Immature natural killer cell (primary cell): ENCODE data around the gene CCDC43. TPM values are rescaled to one million over a fixed set of nuclear protein-coding genes. Genes with fewer than 3 reads are reported as not detected.

Source experiments
- DNase-seq, 3 donors: peaks; one replicate each; pipeline ENCODE4 v3.0.0; 2022; ENCODE audit warnings: mixed read lengths in 1 of 3
- H3K27ac Mint-ChIP-seq, 6 donors: one replicate each; pipeline ENCODE4 v1.8.0; 2020; ENCODE audit warnings: mixed read lengths in 6 of 6, mild to moderate bottlenecking in 5 of 6, inconsistent platforms in 4 of 6, moderate library complexity in 3 of 6
- H3K27me3 Mint-ChIP-seq, 3 donors: one replicate each; pipeline ENCODE4 v1.8.0; 2020 to 2021; ENCODE audit warnings: low read depth in 3 of 3, mild to moderate bottlenecking in 3 of 3, mixed read lengths in 3 of 3, moderate library complexity in 3 of 3, inconsistent platforms in 1 of 3
- H3K36me3 Mint-ChIP-seq, 3 donors: one replicate each; pipeline ENCODE4 v1.8.0; 2020; ENCODE audit warnings: mixed read lengths in 3 of 3, inconsistent platforms in 2 of 3, mild to moderate bottlenecking in 2 of 3
- H3K4me1 Mint-ChIP-seq, 2 donors: one replicate each; pipeline ENCODE4 v1.8.0; 2020; ENCODE audit warnings: inconsistent platforms in 2 of 2, mild to moderate bottlenecking in 2 of 2, mixed read lengths in 2 of 2, moderate library complexity in 1 of 2
- H3K4me3 Mint-ChIP-seq, 5 donors: one replicate each; pipeline ENCODE4 v1.8.0; 2020; ENCODE audit warnings: mild to moderate bottlenecking in 5 of 5, mixed read lengths in 5 of 5, inconsistent platforms in 3 of 5, moderate library complexity in 3 of 5
- H3K9me3 Mint-ChIP-seq, 6 donors: one replicate each; pipeline ENCODE4 v1.8.0; 2020; ENCODE audit warnings: mild to moderate bottlenecking in 6 of 6, mixed read lengths in 6 of 6, inconsistent platforms in 4 of 6, moderate library complexity in 3 of 6
- polyA plus RNA-seq, 3 donors: library from polyadenylated mRNA; unstranded; fragments of 300-500 nt; fragmentation: Illumina TruSeq; gene quantifications; one replicate each; pipeline ENCODE4 v1.2.3, GENCODE V29; 2021

CCDC43 gene
- polyA plus RNA-seq, 3 donors from 2014 or later: 9.7 to 19.6 (median 11.4) TPM

DNA sequence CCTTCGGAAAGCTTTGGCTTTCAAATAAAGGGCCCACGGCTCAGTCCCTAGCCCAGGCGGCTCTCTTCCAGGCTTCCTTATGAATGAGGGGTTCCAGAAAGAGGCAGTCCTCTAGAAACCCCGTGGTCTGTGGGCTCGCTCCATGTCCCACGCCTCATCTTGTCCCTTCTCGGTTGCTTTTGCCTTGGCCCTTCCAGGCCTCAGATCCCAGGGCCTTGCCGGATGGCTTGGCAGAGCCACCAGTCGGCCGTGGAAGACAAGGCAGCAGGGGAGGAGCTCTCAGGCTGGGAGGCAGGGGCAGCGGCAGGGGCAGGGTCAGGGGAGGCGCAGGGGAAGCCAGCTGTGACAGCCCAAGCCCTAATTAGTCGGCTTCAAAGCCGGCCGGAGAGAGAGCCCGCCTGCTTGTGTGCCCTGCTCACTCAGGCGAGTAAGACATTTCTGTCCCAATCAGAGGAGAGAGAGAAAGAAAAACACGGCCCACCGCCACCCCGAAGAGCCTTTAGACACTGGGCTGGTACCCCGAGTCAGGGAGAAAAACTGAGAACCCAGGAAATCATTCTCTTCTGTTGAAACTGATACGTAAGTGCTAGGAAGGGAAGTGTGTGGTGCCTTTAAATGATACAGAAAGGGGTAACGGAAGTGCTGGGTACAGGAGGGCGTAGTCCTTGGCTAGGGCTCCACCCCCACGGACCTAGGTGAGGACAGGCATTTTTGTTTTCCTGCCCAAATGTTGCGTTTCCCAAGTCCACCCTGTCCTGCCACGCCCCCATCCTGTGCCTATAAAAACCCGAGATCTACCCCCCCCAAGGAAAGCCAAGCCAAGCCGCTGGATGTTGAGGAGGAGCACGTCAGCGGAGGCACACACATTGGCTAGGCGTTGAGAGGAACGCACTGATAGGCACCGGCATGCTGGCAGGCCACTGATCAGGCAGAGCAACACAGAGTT, 61.1 kb downstream of the CCDC43 start:
- peak overlapping the region in 2 of 6 donors; percentile 46 to 71 for H3K27ac Mint-ChIP-seq
- H3K4me1 Mint-ChIP-seq: peaks cover 0 to 4% of the 10 kb centered on the region in 2 donors
- no peaks in the 10 kb centered on the region for H3K36me3 Mint-ChIP-seq
- H3K27me3 Mint-ChIP-seq: peaks cover 0 to 11% (median 5%) of the 10 kb centered on the region in 3 donors
- DNase-seq: no peak
- peak overlapping the region in 3 of 5 donors; percentile 28 to 64 (median 63) for H3K4me3 Mint-ChIP-seq
- no peaks in the 10 kb centered on the region for H3K9me3 Mint-ChIP-seq

DNA sequence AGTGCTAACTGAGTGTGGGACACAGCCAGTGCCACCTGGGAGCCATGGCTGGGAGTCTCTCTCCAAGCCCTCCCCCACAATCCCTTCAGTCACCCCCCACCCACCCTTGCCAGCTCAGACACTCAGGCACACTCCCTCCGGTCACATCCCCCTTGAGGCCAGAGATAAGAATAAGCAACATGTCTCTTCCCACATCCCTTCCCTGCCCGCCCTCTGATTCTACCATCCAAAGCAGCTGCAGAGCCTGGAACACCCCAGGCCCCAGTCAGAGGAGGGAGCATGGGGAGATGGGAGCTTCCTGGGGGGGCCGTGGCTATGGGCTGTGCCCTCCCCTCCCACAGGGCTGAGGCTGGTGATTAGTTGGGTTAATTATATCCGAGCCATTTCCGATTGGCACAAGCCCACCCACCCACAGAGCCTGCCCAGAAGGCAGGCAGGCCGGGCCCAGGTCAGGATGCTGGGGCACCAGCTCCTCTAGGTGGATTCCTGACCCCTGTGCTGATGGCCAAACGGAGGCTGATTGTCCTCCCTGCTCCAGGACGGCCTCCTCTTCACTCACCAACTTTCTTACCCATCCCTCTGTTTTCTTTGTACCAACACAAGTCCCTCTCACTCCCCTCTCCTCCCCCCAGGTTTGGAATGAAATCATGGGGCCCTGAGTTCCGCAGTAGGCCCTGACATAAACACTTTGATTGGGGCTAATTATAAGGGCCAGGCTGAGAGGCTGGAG, 61.9 kb downstream of the CCDC43 start:
- peaks cover 0 to 11% (median 5%) of the 10 kb centered on the region in 3 donors for H3K27me3 Mint-ChIP-seq
- no peak overlapping the region for H3K27ac Mint-ChIP-seq
- no peaks in the 10 kb centered on the region for H3K9me3 Mint-ChIP-seq
- no peaks in the 10 kb centered on the region for H3K36me3 Mint-ChIP-seq
- peaks cover 0 to 4% of the 10 kb centered on the region in 2 donors for H3K4me1 Mint-ChIP-seq
- DNase-seq: no peak
- H3K4me3 Mint-ChIP-seq: no peak overlapping the region

Other genes starting within 250 kb of the CCDC43 start
- 100 to 1,000 TPM in 1 of 3 donors, 10 to 100 TPM in 2; 15.5 to 101 (median 22.1) TPM for gene GPATCH8, start 186.4 kb downstream of the CCDC43 start, polyA plus RNA-seq
- 1 to 10 TPM in 1 of 3 donors, under 1 TPM in 2; 0.56 to 3.3 (median 0.97) TPM for gene FZD2, start 132.3 kb downstream of the CCDC43 start, polyA plus RNA-seq
- under 1 TPM; 0.08 to 0.57 (median 0.14) TPM for gene MEIOC, start 33.3 kb downstream of the CCDC43 start, polyA plus RNA-seq
- 1 to 10 TPM in 1 of 3 donors, under 1 TPM in 1, not detected in 1; 0.52 to 1.1 TPM for gene DBF4B, start 18.9 kb upstream of the CCDC43 start, polyA plus RNA-seq
- gene ADAM11, start 69.2 kb upstream of the CCDC43 start, polyA plus RNA-seq: not detected
- gene GJC1, start 140.5 kb upstream of the CCDC43 start, polyA plus RNA-seq: not detected
- gene HIGD1B, start 158.1 kb upstream of the CCDC43 start, polyA plus RNA-seq: not detected
- 100 to 1,000 TPM in 2 of 3 donors, 10 to 100 TPM in 1; 76.5 to 109 (median 101) TPM for gene EFTUD2, start 209.7 kb upstream of the CCDC43 start, polyA plus RNA-seq
- gene GFAP, start 225.7 kb upstream of the CCDC43 start, polyA plus RNA-seq: 1 to 10 TPM in 1 of 3 donors, not detected in 2; 1.1 TPM